GM18867 (cell line): Measurements from ENCODE around the gene OR8B8.
A peak's percentile ranks its signal among the peaks of the same experiment; 100 is the strongest.
"Not testable (repeated sequence)": the region's sequence is repeated elsewhere in the genome, so short reads cannot be mapped to it uniquely, and the experiment has no call there.

Experiments
- ATAC-seq: cut with Tn5 transposase; IDR thresholded peaks from one replicate; pipeline ENCODE4 v1.9.1; 2021; ENCODE audit warnings: mild to moderate bottlenecking, moderate library complexity; ENCODE audit not compliant: unreplicated experiment

OR8B8 gene, protein sequence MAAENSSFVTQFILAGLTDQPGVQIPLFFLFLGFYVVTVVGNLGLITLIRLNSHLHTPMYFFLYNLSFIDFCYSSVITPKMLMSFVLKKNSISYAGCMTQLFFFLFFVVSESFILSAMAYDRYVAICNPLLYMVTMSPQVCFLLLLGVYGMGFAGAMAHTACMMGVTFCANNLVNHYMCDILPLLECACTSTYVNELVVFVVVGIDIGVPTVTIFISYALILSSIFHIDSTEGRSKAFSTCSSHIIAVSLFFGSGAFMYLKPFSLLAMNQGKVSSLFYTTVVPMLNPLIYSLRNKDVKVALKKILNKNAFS

DNA sequence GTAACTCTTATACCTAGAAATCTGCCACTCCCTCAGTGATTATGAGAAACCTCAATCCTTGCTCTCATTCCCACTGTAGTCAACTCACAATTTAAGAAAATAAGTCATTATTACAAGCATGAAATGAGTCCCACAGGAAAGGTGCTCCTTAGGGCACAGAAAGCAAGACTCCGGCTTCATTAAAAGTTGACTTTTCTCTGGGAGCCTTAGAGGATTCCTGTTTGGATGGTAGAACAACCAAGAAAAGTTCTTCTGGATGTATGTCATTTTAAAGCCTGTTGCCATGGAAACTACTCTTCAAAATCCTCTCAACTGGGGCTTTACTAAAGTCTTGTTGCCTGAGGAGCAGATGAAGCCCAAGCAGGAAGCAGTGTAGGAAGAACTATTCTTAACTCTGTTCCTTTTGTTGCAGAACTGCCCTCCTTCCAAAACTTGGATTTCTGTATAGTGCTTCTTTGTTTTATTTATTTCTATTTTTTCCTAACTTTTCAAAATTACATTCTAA lies at the start of gene OR8B8:
OR8B8 (minus strand) TSS at position 51 of the 505 bp plus-strand sequence. CDS start 4,611 bp downstream, outside the sequence.
- ATAC-seq: no peak

DNA sequence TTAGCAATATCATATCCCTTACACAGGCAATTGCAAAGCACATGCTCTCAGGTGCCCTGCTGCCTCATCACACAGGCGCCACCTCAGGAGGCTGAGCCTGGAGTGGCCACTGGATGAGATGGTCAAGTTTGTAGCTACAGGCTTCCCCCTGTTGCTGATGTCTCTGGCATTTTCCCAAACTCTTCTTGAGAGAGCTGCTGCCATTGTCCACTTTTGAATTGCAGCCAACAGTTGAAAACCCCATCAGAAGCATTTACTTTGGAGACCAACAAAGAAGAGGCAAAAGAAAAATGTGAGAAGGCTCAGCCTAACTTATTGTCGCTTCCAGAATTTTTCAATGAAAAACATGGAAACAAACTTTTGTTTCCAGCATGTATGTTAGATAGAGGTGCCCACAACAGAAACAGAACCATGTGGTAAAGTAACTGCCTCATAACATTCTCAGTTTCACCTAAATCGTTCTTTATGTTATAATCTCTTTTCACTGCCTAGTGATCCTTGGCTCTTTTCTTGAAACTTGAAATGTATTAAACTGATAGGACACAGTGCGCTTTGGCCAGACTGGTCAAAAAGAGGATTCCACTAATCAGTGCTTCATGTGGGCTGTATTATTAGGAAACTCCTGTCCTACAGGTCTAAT lies 47.6 kb upstream of the OR8B8 start:
- no peak for ATAC-seq

DNA sequence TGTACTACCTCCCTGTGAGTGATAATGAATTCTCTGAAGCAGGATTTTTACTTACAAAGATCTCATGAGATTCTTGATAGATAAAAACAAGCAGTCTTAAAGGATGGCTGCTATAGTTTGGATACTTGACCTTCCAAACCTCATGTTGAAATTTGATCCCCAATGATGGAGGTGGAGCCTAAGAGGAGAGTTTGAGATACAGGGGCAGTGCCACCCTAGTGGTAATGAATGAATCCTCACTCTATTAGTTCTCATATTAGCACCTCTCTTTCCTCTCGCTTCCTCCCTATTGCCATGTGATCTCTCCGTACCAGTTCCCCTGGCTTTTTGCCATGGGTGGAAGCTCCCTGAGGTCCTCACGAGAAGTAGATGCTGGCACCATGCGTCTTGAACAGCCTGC lies 37.9 kb upstream of the OR8B8 start:
- no peak for ATAC-seq

DNA sequence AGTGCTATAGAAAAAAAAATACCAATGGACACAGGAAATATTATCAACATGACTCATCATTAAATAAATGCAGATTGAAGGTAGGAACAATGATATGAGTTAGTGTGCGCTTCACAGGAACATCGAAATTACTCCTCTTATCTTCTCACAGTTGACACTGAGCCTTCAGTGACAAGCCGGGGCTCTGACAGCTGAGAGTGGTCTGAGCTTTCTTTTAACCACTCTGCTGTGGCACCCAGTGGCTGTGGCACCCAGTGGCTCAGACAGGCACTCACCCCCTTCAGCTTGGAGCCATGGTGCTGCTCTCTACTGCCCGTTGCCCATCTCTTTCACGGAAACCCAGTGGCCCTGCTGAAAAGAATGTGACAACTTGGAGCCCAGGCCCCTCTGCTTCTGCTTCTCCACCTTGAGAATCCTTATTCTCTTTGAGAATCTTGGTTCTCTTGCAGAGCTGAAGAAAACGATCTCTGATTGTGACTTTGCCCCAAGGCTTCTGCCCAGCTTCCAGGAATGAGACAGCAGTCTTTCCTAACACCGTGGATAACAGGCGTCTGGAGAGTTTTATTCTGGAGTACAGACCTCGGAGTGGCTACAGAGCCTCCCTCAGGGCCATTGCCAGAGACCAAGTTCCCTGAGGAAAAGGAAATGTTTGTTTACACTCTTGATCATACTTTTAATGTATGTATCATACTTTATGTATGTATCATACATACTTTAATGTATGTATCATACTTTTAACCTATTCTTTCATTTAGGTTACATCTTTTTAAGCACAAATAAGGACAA lies 37.1 kb upstream of the OR8B8 start:
- no peak for ATAC-seq

- peak; percentile 60 for ATAC-seq
Measured at GRCh38 chr11:124481365-124482323, 36.1 kb upstream of the OR8B8 start.

DNA sequence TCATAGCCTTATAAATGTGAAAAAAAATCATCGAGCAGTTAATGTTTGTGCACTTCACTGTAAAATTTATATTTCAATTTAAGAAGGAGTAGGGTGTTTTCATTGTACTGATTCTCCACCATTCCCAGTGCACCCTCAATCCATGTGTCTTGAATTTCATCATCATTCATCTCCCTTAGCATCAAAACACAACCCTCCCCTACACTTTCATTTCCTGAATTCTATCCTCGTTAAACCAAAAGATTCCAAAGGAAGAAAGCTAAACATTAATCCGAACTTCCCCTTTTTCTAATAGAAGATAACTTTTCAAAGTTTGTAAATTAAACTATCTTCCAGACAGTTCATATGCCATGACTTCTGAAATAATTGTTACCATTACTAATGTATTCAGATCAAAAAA lies 34.1 kb upstream of the OR8B8 start:
- ATAC-seq: no peak

GRCh38 chr11:124475265-124475664 lies 29.8 kb upstream of the OR8B8 start:
- no peak for ATAC-seq

DNA sequence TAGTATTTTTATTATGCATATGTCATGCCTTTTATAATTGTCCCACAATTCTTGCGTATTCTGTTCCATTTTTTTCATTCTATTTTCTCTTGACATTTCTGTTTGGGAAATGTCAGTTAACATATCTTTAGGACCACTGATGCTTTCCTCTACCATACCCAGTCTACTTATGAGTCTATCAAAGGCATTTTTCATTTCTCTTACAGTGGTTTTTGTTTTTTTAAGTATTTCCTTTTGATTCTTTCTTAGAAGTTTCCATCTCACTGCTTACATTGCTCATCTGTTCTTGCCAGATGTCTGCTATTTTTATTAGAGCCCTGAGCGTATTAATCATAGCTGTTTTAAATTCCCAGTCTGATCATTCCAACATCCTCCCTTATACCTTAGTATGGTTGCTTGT lies 29.3 kb upstream of the OR8B8 start:
- ATAC-seq: no peak

DNA sequence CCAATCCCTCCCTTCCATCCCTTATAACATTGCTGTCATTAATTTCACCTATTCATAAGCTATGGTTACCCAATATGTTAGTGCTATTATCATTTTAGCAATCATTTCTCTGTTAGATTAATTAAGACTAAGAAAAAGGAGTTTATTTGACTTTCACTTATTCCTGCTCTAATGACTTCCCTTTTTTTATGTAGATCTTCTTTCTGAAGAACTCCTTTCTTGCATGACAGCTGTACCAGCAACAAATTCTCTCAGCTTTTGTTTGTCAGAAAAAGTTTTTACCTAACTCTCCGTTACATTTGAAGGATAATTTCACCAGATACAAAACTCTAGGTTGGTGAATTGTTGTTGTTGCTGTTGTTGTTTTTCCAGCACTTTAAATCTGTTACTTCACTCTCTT lies 28.6 kb upstream of the OR8B8 start:
- ATAC-seq: no peak

DNA sequence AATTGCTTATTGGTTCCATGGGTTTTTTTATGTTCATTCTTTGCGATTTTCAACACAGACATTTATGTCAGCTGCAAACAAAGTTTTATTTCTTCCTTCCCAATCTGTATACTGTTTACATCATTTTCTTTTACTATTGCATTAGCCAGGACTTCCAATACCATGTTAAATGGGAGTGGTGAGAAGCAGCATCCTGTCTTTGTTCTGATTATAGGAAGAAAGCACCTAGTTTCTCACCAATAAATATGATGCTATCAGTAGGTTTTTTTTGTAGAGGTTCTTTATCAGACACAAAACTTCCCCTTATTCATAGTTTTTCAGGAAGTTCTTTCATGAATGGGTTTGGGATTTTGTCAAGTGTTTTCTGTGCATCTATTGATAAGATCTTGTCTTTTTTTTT lies 28.0 kb upstream of the OR8B8 start:
- ATAC-seq: no peak

GRCh38 chr11:124470561-124471227 lies 25.2 kb upstream of the OR8B8 start:
- no peak for ATAC-seq

- no peak for ATAC-seq
Measured at GRCh38 chr11:124467381-124467927, 22.0 kb upstream of the OR8B8 start.

GRCh38 chr11:124465368-124465767 lies 19.9 kb upstream of the OR8B8 start:
- no peak for ATAC-seq

DNA sequence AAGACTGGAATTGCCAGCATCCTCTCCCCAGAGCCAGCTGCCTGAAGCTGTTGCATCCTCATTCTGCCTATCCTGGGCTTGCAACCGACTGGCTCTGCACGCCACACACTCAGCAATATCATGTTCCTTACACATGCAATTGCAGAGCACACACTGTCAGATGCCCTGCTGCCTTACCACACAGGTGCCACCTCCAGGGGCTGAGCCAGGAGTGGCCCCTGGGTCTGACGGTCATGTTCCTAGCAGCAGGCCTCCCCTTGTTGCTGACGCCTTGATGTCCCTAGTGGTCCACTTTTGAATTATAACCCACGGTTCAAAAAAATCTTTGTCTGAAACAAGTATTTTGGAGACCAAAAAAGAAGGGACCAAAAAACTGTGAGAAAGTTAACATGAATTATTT lies 18.5 kb upstream of the OR8B8 start:
- no peak for ATAC-seq

DNA sequence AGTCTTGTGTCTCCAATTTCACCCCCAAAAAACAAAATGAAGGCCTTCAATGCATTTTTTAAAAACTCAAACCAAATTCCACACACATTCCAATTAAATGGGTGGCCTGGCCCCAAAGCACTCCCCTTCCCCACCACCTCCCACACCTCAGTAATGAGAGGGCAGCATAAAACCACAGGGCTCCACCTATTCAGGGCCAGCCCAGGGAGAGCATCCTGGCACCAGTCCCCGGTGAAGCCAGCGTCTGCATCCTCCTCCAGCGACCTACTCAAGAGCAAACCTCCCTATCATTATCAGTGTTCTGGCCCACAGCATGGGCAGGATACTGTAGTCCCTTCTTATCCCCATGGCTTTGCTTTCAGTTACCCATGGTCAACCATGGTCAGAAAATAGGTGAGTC lies 17.8 kb upstream of the OR8B8 start:
- ATAC-seq: no peak

GRCh38 chr11:124460459-124460858 lies 15.0 kb upstream of the OR8B8 start:
- ATAC-seq: no peak

GRCh38 chr11:124459379-124459778 lies 13.9 kb upstream of the OR8B8 start:
- not testable (repeated sequence) for ATAC-seq

GRCh38 chr11:124454552-124454951 lies 9.1 kb upstream of the OR8B8 start:
- no peak for ATAC-seq

DNA sequence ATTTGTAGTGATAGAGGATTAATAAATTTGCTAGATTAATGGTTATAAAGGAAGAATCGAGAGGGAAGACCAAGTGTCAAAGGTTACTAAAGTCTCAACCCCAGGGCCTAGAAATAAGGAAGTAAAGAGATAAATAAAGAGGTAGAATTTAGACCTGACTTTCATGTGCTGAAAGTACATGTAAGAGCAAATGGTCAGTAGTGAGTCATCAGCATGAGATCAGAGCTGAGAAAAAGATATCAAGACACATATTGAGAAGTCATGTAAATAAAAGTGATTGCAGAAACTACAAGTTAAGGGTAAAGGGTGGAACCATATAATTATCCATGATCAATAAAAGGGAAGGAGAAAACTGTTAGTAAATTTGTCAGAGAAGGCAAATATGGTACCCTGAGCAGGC lies 1.4 kb upstream of the OR8B8 start:
- ATAC-seq: no peak

DNA sequence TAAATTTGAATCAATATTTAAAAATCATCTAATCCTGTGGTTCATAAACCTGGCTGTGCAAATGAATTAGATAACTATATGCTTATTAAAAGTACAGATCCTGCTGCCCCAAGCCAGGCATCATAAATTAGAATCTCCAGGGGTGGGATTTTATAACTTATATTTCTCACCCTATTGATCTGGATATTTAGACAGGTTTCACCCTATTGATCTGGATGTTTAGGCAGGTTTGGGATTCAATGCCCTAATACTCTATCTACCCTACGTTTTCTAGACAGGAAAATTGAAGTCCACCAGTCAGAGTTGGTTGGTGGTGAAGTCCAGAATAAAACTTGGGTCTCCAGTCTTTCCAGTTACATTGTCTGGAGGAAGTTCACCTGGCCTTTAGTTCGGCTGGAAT lies 2.6 kb downstream of the OR8B8 start:
- ATAC-seq: no peak
